Neural cell (in vitro differentiated cells): ENCODE results near the gene ITPK1. TPM values are rescaled to one million over a fixed set of nuclear protein-coding genes. Genes with fewer than 3 reads are reported as not detected.

ENCODE experiments used
- H2AFZ ChIP-seq: fragments of 200-600, 300-800 bp; sonication (generic), shearing (Covaris generic); 2 replicates; pipeline ENCODE4 v1.6.0; 2014; ENCODE audit warnings: low read depth, mild to moderate bottlenecking, antibody characterized with exemption, low read length, moderate library complexity
- H3F3A ChIP-seq: fragments of 200-600 bp; shearing (Covaris generic); 2 replicates; pipeline ENCODE4 v1.6.1; 2016; ENCODE audit warnings: mild to moderate bottlenecking, moderate library complexity, mixed read lengths, antibody characterized with exemption, low read length; ENCODE audit not compliant: insufficient read depth, poor library complexity, severe bottlenecking
- H3K27ac ChIP-seq: fragments of 200-600, 300-800 bp; sonication (generic), shearing (Covaris generic); 2 replicates; pipeline ENCODE4 v1.5.1; 2014; ENCODE audit warnings: mild to moderate bottlenecking, low read length, moderate library complexity
- H3K27me3 ChIP-seq: fragments of 300-800, 200-600 bp; sonication (generic), shearing (Covaris generic); 2 replicates; pipeline ENCODE4 v1.6.0; 2014; ENCODE audit warnings: mild to moderate bottlenecking, low read depth, low read length, moderate library complexity; ENCODE audit not compliant: insufficient read depth
- H3K36me3 ChIP-seq: fragments of 300-800, 200-600 bp; sonication (generic), shearing (Covaris generic); 2 replicates; pipeline ENCODE4 v1.5.1; 2014; ENCODE audit warnings: mild to moderate bottlenecking, antibody characterized with exemption, low read length, moderate library complexity; ENCODE audit not compliant: insufficient read depth
- H3K4me2 ChIP-seq: fragments of 300-800, 200-600 bp; sonication (generic), shearing (Covaris generic); 2 replicates; pipeline ENCODE4 v1.6.0; 2014; ENCODE audit warnings: mild to moderate bottlenecking, low read length
- H3K4me3 ChIP-seq: fragments of 300-800, 200-600 bp; sonication (generic), shearing (Covaris generic); 2 replicates; pipeline ENCODE4 v1.5.1; 2014; ENCODE audit warnings: mild to moderate bottlenecking, low read length, moderate library complexity
- H3K79me2 ChIP-seq: fragments of 200-600 bp; shearing (Covaris generic); replicated peaks from 2 replicates; pipeline ENCODE4 v1.6.0; 2014; ENCODE audit warnings: mild to moderate bottlenecking, low read length, moderate library complexity; ENCODE audit not compliant: insufficient read depth
- H3K9ac ChIP-seq: fragments of 300-800, 200-600 bp; sonication (generic), shearing (Covaris generic); 2 replicates; pipeline ENCODE4 v1.6.1; 2016; ENCODE audit warnings: mild to moderate bottlenecking, low read length, mixed read lengths
- H3K9me2 ChIP-seq: fragments of 200-600 bp; shearing (Covaris generic); 2 replicates; pipeline ENCODE4 v1.6.1; 2016; ENCODE audit warnings: mild to moderate bottlenecking, low read length, mixed read lengths; ENCODE audit not compliant: insufficient read depth
- H3K9me3 ChIP-seq: fragments of 200-600, 300-800 bp; sonication (generic), shearing (Covaris generic); 2 replicates; pipeline ENCODE4 v1.6.1; 2016; ENCODE audit warnings: mild to moderate bottlenecking, mixed run types, low read length, moderate library complexity, mixed read lengths
- H4K20me1 ChIP-seq: fragments of 200-600 bp; shearing (Covaris generic); 2 replicates; pipeline ENCODE4 v1.6.1; 2016; ENCODE audit warnings: mild to moderate bottlenecking, mixed run types; ENCODE audit not compliant: insufficient read depth
- EP300 ChIP-seq: fragments of 450-650 bp; conservative IDR thresholded peaks from 2 replicates; pipeline ENCODE4 v1.6.1; 2014; ENCODE audit warnings: antibody characterized with exemption, mild to moderate bottlenecking, moderate library complexity; ENCODE audit not compliant: poor library complexity, severe bottlenecking
- EZH2 ChIP-seq: fragments of 200-600, 300-800 bp; shearing (Covaris generic), sonication (generic); IDR thresholded peaks from 2 replicates; pipeline ENCODE4 v1.6.1; 2014; ENCODE audit warnings: antibody characterized with exemption, low read length, borderline replicate concordance, mild to moderate bottlenecking; ENCODE audit not compliant: insufficient read depth, poor library complexity, severe bottlenecking
- MXI1 ChIP-seq: fragments of 450-650 bp; conservative IDR thresholded peaks from 2 replicates; pipeline ENCODE4 v1.6.1; 2014; ENCODE audit warnings: antibody characterized with exemption, mild to moderate bottlenecking; ENCODE audit not compliant: poor library complexity, severe bottlenecking
- POLR2AphosphoS5 ChIP-seq: IDR thresholded peaks from 2 replicates; pipeline ENCODE4 v1.6.1; 2012
- RAD21 ChIP-seq: fragments of 450-650 bp; conservative IDR thresholded peaks from 2 replicates; pipeline ENCODE4 v1.6.1; 2014; ENCODE audit warnings: antibody characterized with exemption, mild to moderate bottlenecking, moderate library complexity
- SMC3 ChIP-seq: fragments of 450-650 bp; conservative IDR thresholded peaks from 2 replicates; pipeline ENCODE4 v1.6.1; 2014; ENCODE audit warnings: antibody characterized with exemption, mild to moderate bottlenecking, moderate library complexity; ENCODE audit not compliant: poor library complexity
- TAF1 ChIP-seq: IDR thresholded peaks from 2 replicates; pipeline ENCODE4 v1.6.1; 2012; ENCODE audit warnings: low read depth
- polyA minus RNA-seq: library from RNA; depleted of rRNA, polyadenylated mRNA; stranded (reverse); fragments of >200 nt; gene quantifications from 2 replicates; pipeline ENCODE4 v1.2.3, GENCODE V29; 2014
- polyA plus RNA-seq: library from polyadenylated mRNA; depleted of rRNA; stranded (reverse); fragments of >200 nt; gene quantifications from 2 replicates; pipeline ENCODE4 v1.2.3, GENCODE V29; 2014
- TF ChIP-seq, protein P1 (sequence below): fragments of 450-650 bp; IDR thresholded peaks from 2 replicates; pipeline ENCODE4 v1.5.1; 2014; ENCODE audit warnings: antibody characterized with exemption, mild to moderate bottlenecking, moderate library complexity; ENCODE audit not compliant: poor library complexity, severe bottlenecking
- TF ChIP-seq, protein P2 (sequence below): IDR thresholded peaks from 2 replicates; pipeline ENCODE4 v1.6.1; 2012; ENCODE audit warnings: borderline replicate concordance

The ITPK1 gene
- polyA plus RNA-seq (65.0 and 70.9 TPM in 2 replicates), polyA minus RNA-seq (47.7 and 63.6 TPM in 2 replicates)

DNA sequence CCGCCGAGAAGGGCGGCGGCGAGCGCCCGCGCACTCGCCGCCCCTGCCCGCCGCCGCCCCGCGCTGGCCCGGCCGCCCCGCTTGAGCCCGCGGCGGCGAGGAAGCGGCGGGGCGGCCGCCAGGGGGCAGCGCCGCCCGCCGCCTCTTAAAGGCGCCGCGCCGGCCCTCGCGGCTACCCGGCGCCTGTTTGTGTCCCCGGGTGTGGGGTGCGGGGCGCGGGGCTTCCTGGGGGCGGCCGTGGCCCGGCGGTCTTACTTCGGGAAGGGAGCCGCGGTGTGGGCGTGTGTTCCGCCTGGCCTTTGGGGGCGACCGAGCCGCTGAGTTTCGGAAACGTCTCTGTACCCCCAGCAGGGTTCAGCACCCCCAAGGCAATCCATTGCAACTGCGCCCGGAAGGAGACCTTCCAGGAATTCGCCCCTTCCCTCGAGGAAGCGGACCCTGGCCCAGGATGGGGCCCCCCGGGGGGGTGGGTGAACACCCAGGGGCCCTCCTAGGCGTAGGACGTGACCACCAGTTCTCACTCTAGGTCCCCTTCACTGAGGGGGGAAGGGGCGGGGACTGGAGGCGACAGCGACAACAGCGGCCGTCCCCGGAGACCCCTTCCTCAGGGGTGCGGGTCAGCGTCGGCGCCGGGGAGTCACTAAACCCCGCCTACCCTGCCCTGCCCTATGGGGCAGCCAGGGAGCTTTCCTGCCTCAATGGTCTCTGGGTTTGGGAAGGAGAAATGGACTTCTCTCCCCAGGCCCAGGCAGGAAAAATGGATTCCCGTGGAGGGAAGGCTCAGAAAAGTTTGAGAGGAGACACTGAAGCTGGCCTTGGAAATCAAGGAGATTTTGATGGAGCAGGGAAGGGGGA, at the start of gene ITPK1:
ITPK1 (minus strand) TSS at position 105 of the 855 bp plus-strand sequence. CDS start 762 bp downstream, outside the sequence.
- TF ChIP-seq, protein P1, sequence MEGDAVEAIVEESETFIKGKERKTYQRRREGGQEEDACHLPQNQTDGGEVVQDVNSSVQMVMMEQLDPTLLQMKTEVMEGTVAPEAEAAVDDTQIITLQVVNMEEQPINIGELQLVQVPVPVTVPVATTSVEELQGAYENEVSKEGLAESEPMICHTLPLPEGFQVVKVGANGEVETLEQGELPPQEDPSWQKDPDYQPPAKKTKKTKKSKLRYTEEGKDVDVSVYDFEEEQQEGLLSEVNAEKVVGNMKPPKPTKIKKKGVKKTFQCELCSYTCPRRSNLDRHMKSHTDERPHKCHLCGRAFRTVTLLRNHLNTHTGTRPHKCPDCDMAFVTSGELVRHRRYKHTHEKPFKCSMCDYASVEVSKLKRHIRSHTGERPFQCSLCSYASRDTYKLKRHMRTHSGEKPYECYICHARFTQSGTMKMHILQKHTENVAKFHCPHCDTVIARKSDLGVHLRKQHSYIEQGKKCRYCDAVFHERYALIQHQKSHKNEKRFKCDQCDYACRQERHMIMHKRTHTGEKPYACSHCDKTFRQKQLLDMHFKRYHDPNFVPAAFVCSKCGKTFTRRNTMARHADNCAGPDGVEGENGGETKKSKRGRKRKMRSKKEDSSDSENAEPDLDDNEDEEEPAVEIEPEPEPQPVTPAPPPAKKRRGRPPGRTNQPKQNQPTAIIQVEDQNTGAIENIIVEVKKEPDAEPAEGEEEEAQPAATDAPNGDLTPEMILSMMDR, result peak; percentile 57
- TF ChIP-seq SMC3 (peak; percentile 49), MXI1 (peak; percentile 35), RAD21 (no peak)
- H3K9me2 ChIP-seq, result no peaks in the 10 kb centered on the region
- peak within 1 kb of the TSS; percentile 65 for H2AFZ ChIP-seq

DNA sequence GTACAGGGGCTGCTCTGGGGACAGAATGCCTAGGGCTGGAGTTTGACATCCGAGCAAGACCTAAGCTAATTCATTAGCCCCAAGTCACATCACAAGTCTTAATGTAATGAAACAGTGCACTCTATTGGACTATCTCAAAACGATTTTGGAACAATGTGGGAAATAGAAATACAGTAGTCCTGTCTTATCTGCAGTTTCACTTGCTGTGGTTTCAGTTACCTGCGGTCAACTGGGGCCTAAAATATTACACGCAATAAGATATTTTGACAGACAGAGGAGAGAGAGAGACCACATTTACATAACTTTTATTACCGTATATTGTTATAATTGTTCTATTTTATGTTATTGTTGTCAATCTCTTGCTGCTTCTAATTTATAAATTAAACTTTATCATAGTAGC, 47.8 kb upstream of the ITPK1 start:
- H4K20me1 ChIP-seq, result no peaks in the 10 kb centered on the region
- no peaks in the 10 kb centered on the region for H3K9me3 ChIP-seq
- no peaks in the 10 kb centered on the region for H3K27me3 ChIP-seq
- H3K36me3 ChIP-seq, result no peaks in the 10 kb centered on the region
- H2AFZ ChIP-seq, result no peak overlapping the region
- TF ChIP-seq RAD21 (no peak), EP300 (no peak), POLR2AphosphoS5 (no peak), TAF1 (no peak), EZH2 (no peak), SMC3 (no peak), MXI1 (no peak)
- TF ChIP-seq, protein P2, sequence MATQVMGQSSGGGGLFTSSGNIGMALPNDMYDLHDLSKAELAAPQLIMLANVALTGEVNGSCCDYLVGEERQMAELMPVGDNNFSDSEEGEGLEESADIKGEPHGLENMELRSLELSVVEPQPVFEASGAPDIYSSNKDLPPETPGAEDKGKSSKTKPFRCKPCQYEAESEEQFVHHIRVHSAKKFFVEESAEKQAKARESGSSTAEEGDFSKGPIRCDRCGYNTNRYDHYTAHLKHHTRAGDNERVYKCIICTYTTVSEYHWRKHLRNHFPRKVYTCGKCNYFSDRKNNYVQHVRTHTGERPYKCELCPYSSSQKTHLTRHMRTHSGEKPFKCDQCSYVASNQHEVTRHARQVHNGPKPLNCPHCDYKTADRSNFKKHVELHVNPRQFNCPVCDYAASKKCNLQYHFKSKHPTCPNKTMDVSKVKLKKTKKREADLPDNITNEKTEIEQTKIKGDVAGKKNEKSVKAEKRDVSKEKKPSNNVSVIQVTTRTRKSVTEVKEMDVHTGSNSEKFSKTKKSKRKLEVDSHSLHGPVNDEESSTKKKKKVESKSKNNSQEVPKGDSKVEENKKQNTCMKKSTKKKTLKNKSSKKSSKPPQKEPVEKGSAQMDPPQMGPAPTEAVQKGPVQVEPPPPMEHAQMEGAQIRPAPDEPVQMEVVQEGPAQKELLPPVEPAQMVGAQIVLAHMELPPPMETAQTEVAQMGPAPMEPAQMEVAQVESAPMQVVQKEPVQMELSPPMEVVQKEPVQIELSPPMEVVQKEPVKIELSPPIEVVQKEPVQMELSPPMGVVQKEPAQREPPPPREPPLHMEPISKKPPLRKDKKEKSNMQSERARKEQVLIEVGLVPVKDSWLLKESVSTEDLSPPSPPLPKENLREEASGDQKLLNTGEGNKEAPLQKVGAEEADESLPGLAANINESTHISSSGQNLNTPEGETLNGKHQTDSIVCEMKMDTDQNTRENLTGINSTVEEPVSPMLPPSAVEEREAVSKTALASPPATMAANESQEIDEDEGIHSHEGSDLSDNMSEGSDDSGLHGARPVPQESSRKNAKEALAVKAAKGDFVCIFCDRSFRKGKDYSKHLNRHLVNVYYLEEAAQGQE, result no peak
- TF ChIP-seq, protein P1, result no peak
- no peak overlapping the region for H3K4me3 ChIP-seq
- no peak overlapping the region for H3K4me2 ChIP-seq
- H3F3A ChIP-seq, result no peaks in the 10 kb centered on the region
- H3K79me2 ChIP-seq, result no peaks in the 10 kb centered on the region
- no peaks in the 10 kb centered on the region for H3K9me2 ChIP-seq
- no peak overlapping the region for H3K9ac ChIP-seq
- no peak overlapping the region for H3K27ac ChIP-seq

More for the DNA sequence above, at the start of gene ITPK1:
- Histone ChIP-seq H3K27me3 (no peaks in the 10 kb centered on the region), H3K9ac (peak within 1 kb of the TSS; percentile 79), H4K20me1 (no peaks in the 10 kb centered on the region), H3K79me2 (peaks cover 9% of the 10 kb centered on the region), H3K36me3 (no peaks in the 10 kb centered on the region), H3K9me3 (no peaks in the 10 kb centered on the region), H3F3A (no peaks in the 10 kb centered on the region), H3K27ac (peak within 1 kb of the TSS; percentile 68), H3K4me2 (peak within 1 kb of the TSS; percentile 78), H3K4me3 (peak within 1 kb of the TSS; percentile 95)
